GM12801 (cell line): Measurements from ENCODE around the gene TNPO2.

Source experiments
- CTCF ChIP-seq: IDR thresholded peaks from one replicate; pipeline ENCODE4 v1.5.1; 2011; ENCODE audit warnings: control low read depth; ENCODE audit not compliant: insufficient read length; ENCODE audit errors: extremely low read depth

TNPO2 gene

DNA sequence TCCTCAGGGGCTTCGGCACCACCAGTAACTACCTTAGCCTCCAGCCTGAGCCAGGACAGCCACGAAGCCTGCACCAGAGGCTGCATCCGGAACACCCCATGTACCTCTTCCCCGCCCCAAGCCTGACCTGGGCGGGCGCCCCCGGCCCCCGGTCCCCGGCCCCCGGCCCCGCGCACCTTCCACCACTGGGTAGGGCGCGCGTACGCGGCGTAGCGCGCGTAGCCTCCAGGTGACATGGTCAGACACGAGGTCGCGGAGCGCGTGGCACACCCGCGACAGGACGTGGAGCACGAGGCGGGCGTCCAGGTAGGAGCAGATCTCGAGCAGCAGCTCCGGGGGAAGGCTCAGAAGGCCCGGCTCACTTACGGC lies 27.8 kb downstream of the TNPO2 start:
- no peak for TF ChIP-seq CTCF

- no peak for TF ChIP-seq CTCF
These were observed 28.2 kb downstream of the TNPO2 start for GRCh38 chr19:12695514-12695913.

DNA sequence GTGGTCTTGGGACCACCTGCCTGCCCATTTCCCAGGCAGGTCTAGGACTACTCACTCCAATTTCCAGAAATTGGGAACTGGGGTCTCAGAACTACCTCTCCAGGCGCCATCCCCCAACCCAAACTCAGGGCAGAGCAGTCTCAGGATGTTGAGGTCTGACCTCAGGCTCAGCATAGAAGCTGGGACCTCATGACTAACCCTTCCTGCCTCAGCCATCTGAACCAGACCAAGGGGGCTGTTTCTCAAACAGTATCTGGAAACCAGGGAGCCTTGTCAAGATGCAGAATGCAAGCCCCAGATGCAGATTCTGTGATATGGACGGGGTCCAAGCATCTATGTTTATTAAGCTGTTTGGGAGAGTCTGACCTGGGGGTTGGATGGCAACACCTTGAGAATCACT lies 28.6 kb downstream of the TNPO2 start:
- TF ChIP-seq CTCF = no peak

GRCh38 chr19:12694641-12695040 lies 29.1 kb downstream of the TNPO2 start:
- TF ChIP-seq CTCF = no peak

DNA sequence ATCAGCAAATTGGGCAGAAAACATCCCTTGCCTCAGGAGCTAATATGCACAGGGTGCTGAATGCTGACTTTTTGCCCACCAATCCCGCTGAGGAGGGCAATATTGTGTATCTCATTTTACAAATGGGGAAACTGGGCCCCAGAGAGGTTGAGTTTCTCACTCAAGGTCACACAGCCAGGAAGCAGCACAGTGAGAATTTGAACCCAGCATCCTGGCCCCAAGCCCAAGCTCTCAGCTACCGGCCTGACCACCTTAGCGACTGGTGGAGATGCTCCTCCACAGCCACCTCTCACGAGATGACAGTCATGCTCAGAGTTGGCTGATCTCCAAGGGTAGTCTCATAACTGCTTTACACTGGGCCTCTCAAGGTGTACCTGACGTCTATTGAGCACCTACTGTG lies 30.8 kb downstream of the TNPO2 start:
- TF ChIP-seq CTCF = no peak

- no peak for TF ChIP-seq CTCF
These were observed 34.0 kb downstream of the TNPO2 start for GRCh38 chr19:12689581-12690216.

DNA sequence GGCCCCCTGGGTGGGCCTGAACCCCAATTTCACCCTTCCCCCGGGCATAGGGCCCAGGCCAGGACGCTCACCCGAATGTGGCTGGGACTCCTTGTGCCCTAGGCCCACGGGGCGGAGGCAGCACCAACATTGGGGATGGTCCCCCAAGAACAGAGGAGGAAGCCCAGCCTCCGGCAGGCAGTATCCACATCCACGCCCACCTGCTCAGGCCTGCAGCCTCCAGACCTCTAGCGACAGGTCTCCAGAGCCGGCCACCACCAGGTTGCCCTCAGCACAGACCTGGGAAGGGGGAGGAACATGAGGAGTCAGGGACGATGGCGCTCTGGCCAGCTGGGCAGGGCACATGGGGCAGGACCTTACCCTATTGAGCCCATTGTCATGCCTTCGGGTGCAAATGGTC lies 34.7 kb downstream of the TNPO2 start:
- no peak for TF ChIP-seq CTCF
